CD14-positive monocyte (primary cell): ENCODE measurements around the gene LIX1L. TPM values are rescaled to one million over a fixed set of nuclear protein-coding genes. Genes with fewer than 3 reads are reported as not detected.

Experiments used
- DNase-seq, 3 donors: peaks; one replicate each; pipeline ENCODE4 v3.0.0-alpha.2; 2011 to 2022
- H2AFZ ChIP-seq: 2 replicates; pipeline ENCODE4 v1.6.0; 2012; ENCODE audit warnings: mild to moderate bottlenecking, low read depth, low read length, inconsistent platforms; ENCODE audit not compliant: insufficient read depth, poor library complexity, severe bottlenecking
- H3K27ac ChIP-seq, 2 donors: 1 replicate in 1 of 2; 2 replicates in 1 of 2; pipeline ENCODE4 v1.5.1; 2012 to 2013; ENCODE audit warnings: low read length in 2 of 2, control low read depth in 1 of 2, inconsistent platforms in 1 of 2, low read depth in 1 of 2, mild to moderate bottlenecking in 1 of 2
- H3K27me3 ChIP-seq, 2 donors: one replicate each; pipeline versions ENCODE4 v1.6.0 to v1.6.1; 2011 to 2013; ENCODE audit warnings: low read length in 2 of 2; ENCODE audit not compliant: control insufficient read depth in 2 of 2, insufficient read depth in 2 of 2
- H3K36me3 ChIP-seq, 2 donors: replicated peaks in 1 of 2; 1 replicate in 1 of 2; 2 replicates in 1 of 2; pipeline versions ENCODE4 v1.5.1 to v1.6.1; 2012 to 2013; ENCODE audit warnings: low read length in 2 of 2, control low read depth in 1 of 2, inconsistent platforms in 1 of 2, mild to moderate bottlenecking in 1 of 2; ENCODE audit not compliant: insufficient read depth in 2 of 2, control insufficient read depth in 1 of 2
- H3K4me1 ChIP-seq, 2 donors: 1 replicate in 1 of 2; 2 replicates in 1 of 2; pipeline versions ENCODE4 v1.5.1 to v1.6.1; 2012 to 2013; ENCODE audit warnings: low read length in 2 of 2, control low read depth in 1 of 2, inconsistent platforms in 1 of 2, mild to moderate bottlenecking in 1 of 2, moderate library complexity in 1 of 2; ENCODE audit not compliant: insufficient read depth in 2 of 2, control insufficient read depth in 1 of 2
- H3K4me2 ChIP-seq: replicated peaks from 2 replicates; pipeline ENCODE3; 2012; ENCODE audit warnings: low read length, moderate library complexity, mild to moderate bottlenecking; ENCODE audit not compliant: poor library complexity, severe bottlenecking; ENCODE audit errors: extremely low read depth
- H3K4me3 ChIP-seq, 3 experiments: fragments of 200-600 bp in 1 of 3; sonication (generic) in 1 of 3; replicated peaks in 1 of 3; 1 replicate in 2 of 3; 2 replicates in 1 of 3; pipeline ENCODE4 v1.5.1; 2011 to 2013; ENCODE audit warnings: low read length in 3 of 3, mild to moderate bottlenecking in 3 of 3, control low read depth in 2 of 3, low read depth in 2 of 3, inconsistent platforms in 1 of 3, moderate library complexity in 1 of 3
- H3K79me2 ChIP-seq: 2 replicates; pipeline ENCODE4 v1.6.0; 2012; ENCODE audit warnings: mild to moderate bottlenecking, control low read depth, inconsistent platforms, low read length, moderate library complexity; ENCODE audit not compliant: insufficient read depth
- H3K9ac ChIP-seq: 2 replicates; pipeline ENCODE4 v1.6.0; 2017; ENCODE audit warnings: low read length, mild to moderate bottlenecking; ENCODE audit not compliant: insufficient read depth, poor library complexity, severe bottlenecking
- H3K9me3 ChIP-seq, 2 donors: replicated peaks in 1 of 2; 1 replicate in 1 of 2; 2 replicates in 1 of 2; pipeline versions ENCODE4 v1.5.1 to v1.6.1; 2012 to 2013; ENCODE audit warnings: low read length in 2 of 2, control low read depth in 1 of 2; ENCODE audit not compliant: control insufficient read depth in 1 of 2, insufficient read depth in 1 of 2
- H4K20me1 ChIP-seq: 2 replicates; pipeline ENCODE4 v1.6.0; 2012; ENCODE audit warnings: mild to moderate bottlenecking, low read length, control low read depth, moderate library complexity; ENCODE audit not compliant: insufficient read depth
- H3K27ac Mint-ChIP-seq, 7 donors: one replicate each; pipeline ENCODE4 v1.8.0; 2020; ENCODE audit warnings: mild to moderate bottlenecking in 7 of 7, mixed read lengths in 7 of 7, moderate library complexity in 6 of 7, inconsistent platforms in 2 of 7
- H3K27me3 Mint-ChIP-seq, 3 donors: one replicate each; pipeline ENCODE4 v1.8.0; 2021 to 2022; ENCODE audit warnings: low read depth in 3 of 3, mild to moderate bottlenecking in 3 of 3, mixed read lengths in 3 of 3, moderate library complexity in 3 of 3, inconsistent platforms in 1 of 3
- H3K36me3 Mint-ChIP-seq, 2 donors: one replicate each; pipeline ENCODE4 v1.8.0; 2020; ENCODE audit warnings: mixed read lengths in 2 of 2, inconsistent platforms in 1 of 2, mild to moderate bottlenecking in 1 of 2
- H3K4me1 Mint-ChIP-seq: one replicate; pipeline ENCODE4 v1.8.0; 2020; ENCODE audit warnings: mild to moderate bottlenecking, mixed read lengths
- H3K4me3 Mint-ChIP-seq, 2 donors: one replicate each; pipeline ENCODE4 v1.8.0; 2020; ENCODE audit warnings: mild to moderate bottlenecking in 2 of 2, mixed read lengths in 2 of 2, moderate library complexity in 1 of 2
- H3K9me3 Mint-ChIP-seq, 7 donors: one replicate each; pipeline ENCODE4 v1.8.0; 2020 to 2022; ENCODE audit warnings: mixed read lengths in 7 of 7, mild to moderate bottlenecking in 6 of 7, moderate library complexity in 6 of 7, inconsistent platforms in 2 of 7
- CTCF ChIP-seq: fragments of 200-600 bp; IDR thresholded peaks from one replicate; pipeline ENCODE4 v1.8.0; 2022; ENCODE audit warnings: antibody characterized with exemption, mild to moderate bottlenecking
- WGBS: methylation state at CpG from one replicate; pipeline ENCODE4 v1.1.5; 2013; ENCODE audit warnings: missing lambda C conversion rate; ENCODE audit not compliant: insufficient coverage; 5-methylcytosine and 5-hydroxymethylcytosine counted together
- intact Hi-C, 2 donors: fragments of 100-400 bp; cut with micrococcal nuclease; formaldehyde crosslinking; loops; one replicate each; pipeline versions ENCODE4 v1.15.0 to v1.15.1; 2023
- polyA plus RNA-seq, 3 donors: library from polyadenylated mRNA; depleted of rRNA in 1 of 3; unstranded in 2 of 3; stranded (reverse) in 1 of 3; fragments of 300-500 nt in 2 of 3; fragments of >200 nt in 1 of 3; fragmentation: Illumina TruSeq in 2 of 3; gene quantifications; 1 replicate in 2 of 3; 2 replicates in 1 of 3; pipeline ENCODE4 v1.2.3, GENCODE V29; 2012 to 2021

The LIX1L gene
- polyA plus RNA-seq, 3 donors, result 6.3 to 13.6 (median 8.5) TPM

GRCh38 chr1:145962157-145963102 lies 4.6 kb upstream of the LIX1L start:
- peak overlapping the region; percentile 30 to 87 (median 71) for H3K4me3 ChIP-seq
- peaks cover 6 to 31% of the 10 kb centered on the region in 2 donors for H3K27me3 ChIP-seq
- Mint-ChIP-seq H3K4me1 (peaks cover 67% of the 10 kb centered on the region), H3K9me3 (peaks cover 0 to 15% (median 6%) of the 10 kb centered on the region in 7 donors), H3K36me3 (peaks cover 5 to 7% of the 10 kb centered on the region in 2 donors), H3K27ac (peak overlapping the region in 1 of 7 donors; percentile 50), H3K4me3 (peak overlapping the region; percentile 91 to 97), H3K27me3 (peaks cover 30 to 37% (median 31%) of the 10 kb centered on the region in 3 donors)
- H3K9ac ChIP-seq, result no peak overlapping the region
- H4K20me1 ChIP-seq, result peaks cover 3% of the 10 kb centered on the region
- H2AFZ ChIP-seq, result peak overlapping the region; percentile 90
- intact Hi-C loops, result loop anchor here (2.0 to 10.0 kb wide), 4 partner anchors 32 to 98 kb away; partner anchors contain the start of genes PEX11B (in 1 of the 2) and TXNIP (in 1 of the 2)
- TF ChIP-seq CTCF, result no peak
- peaks cover 7% of the 10 kb centered on the region for H3K79me2 ChIP-seq
- peaks cover 62 to 71% of the 10 kb centered on the region in 2 donors for H3K4me1 ChIP-seq
- peaks cover 0 to 5% of the 10 kb centered on the region in 2 donors for H3K36me3 ChIP-seq
- H3K27ac ChIP-seq, result no peak overlapping the region
- 2% methylated on average over 15 of the region's 36 CpGs for WGBS
- DNase-seq, result no peak
- H3K9me3 ChIP-seq, result peaks cover 0 to 2% of the 10 kb centered on the region in 2 donors
- H3K4me2 ChIP-seq, result peak overlapping the region; percentile 91

- H3K27ac Mint-ChIP-seq, result peak overlapping the region in 2 of 7 donors; percentile 15 to 50
- H3K27ac ChIP-seq, result no peak overlapping the region
- H3K9ac ChIP-seq, result peak overlapping the region; percentile 44
- H3K4me1 ChIP-seq, result peaks cover 69 to 80% of the 10 kb centered on the region in 2 donors
- peaks cover 12% of the 10 kb centered on the region for H3K79me2 ChIP-seq
- H2AFZ ChIP-seq, result peak overlapping the region; percentile 90
- TF ChIP-seq CTCF, result no peak
- H3K4me1 Mint-ChIP-seq, result peaks cover 74% of the 10 kb centered on the region
- peak overlapping the region; percentile 91 to 97 for H3K4me3 Mint-ChIP-seq
- peak overlapping the region; percentile 53 to 87 (median 71) for H3K4me3 ChIP-seq
- H3K36me3 Mint-ChIP-seq, result peaks cover 1 to 3% of the 10 kb centered on the region in 2 donors
- DNase-seq, result peak in 2 of 3 donors; percentile 23 to 37
- H3K36me3 ChIP-seq, result no peaks in the 10 kb centered on the region
- peaks cover 3% of the 10 kb centered on the region for H4K20me1 ChIP-seq
- no peaks in the 10 kb centered on the region for H3K9me3 ChIP-seq
- H3K27me3 ChIP-seq, result peaks cover 6 to 31% of the 10 kb centered on the region in 2 donors
- WGBS, result 0% methylated on average over 36 of the region's 57 CpGs
- intact Hi-C loops, result loop anchor here (2.0 to 10.0 kb wide), 4 partner anchors 31 to 97 kb away; partner anchors contain the start of genes PEX11B (in 1 of the 2) and TXNIP (in 1 of the 2)
- H3K4me2 ChIP-seq, result peak overlapping the region; percentile 91
- peaks cover 0 to 8% (median 0%) of the 10 kb centered on the region in 7 donors for H3K9me3 Mint-ChIP-seq
- H3K27me3 Mint-ChIP-seq, result peaks cover 30 to 37% (median 31%) of the 10 kb centered on the region in 3 donors
These were observed 3.8 kb upstream of the LIX1L start for GRCh38 chr1:145961425-145962156.
